HUES48 (cell line): ENCODE data around the gene KCNMA1.

ENCODE experiments used
- H3K27ac ChIP-seq: one replicate; pipeline ENCODE4 v1.7.0; 2013; ENCODE audit warnings: low read depth, low read length, inconsistent platforms
- H3K27me3 ChIP-seq: 2 replicates; pipeline ENCODE4 v1.6.1; 2013; ENCODE audit warnings: mild to moderate bottlenecking, low read length; ENCODE audit not compliant: control insufficient read depth, insufficient read depth
- H3K36me3 ChIP-seq: 2 replicates; pipeline ENCODE4 v1.6.1; 2013; ENCODE audit warnings: low read length; ENCODE audit not compliant: control insufficient read depth, insufficient read depth
- H3K4me1 ChIP-seq: 2 replicates; pipeline ENCODE4 v1.6.1; 2013; ENCODE audit warnings: mild to moderate bottlenecking, low read length; ENCODE audit not compliant: control insufficient read depth, insufficient read depth
- H3K4me3 ChIP-seq: 2 replicates; pipeline ENCODE4 v1.5.1; 2013; ENCODE audit warnings: mild to moderate bottlenecking, low read depth, low read length
- H3K9ac ChIP-seq: 2 replicates; pipeline ENCODE4 v1.6.1; 2013; ENCODE audit warnings: mild to moderate bottlenecking, low read depth, low read length, moderate library complexity
- H3K9me3 ChIP-seq: 2 replicates; pipeline ENCODE4 v1.6.1; 2013; ENCODE audit warnings: low read length; ENCODE audit not compliant: control insufficient read depth, insufficient read depth

Gene KCNMA1

DNA sequence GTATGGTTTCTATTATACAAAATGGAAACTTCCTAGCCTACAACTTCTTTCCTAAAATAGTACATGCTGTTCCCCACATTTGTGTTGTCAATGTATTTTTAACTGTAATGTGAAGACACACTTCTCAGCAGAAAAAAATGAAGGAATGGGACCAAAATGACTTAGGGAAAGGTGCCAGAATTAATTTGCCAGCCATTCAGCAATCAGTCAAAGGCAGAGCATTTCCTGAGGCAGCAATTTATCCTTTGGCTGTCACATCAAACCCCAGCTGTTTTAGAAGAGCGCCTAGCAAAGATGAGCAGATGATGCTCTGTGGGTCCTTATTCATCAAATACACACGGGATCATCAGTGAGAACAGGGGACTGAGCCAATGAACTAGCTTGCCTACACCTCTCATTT lies 592.5 kb downstream of the KCNMA1 start:
- Histone ChIP-seq H3K4me3 (no peak overlapping the region), H3K27ac (no peak overlapping the region), H3K36me3 (no peaks in the 10 kb centered on the region), H3K9me3 (no peaks in the 10 kb centered on the region), H3K9ac (no peak overlapping the region), H3K27me3 (no peaks in the 10 kb centered on the region), H3K4me1 (peaks cover 3% of the 10 kb centered on the region; the same call in 1 of the 2 replicates)

DNA sequence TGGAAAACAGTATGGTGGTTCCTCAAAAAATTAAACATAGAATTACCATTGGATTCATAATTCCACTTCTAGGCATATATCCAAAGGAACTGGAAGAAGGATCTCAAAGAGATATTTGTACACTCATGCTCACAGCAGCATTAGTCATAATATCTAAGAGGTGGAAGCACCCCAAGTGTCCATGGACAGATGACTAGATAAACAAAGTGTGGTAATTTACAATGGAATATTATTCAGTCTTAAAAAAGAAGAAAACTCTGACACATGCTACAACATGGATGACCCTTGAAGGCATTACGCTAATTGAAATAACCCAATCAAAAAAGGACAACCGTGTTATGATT lies 594.2 kb downstream of the KCNMA1 start:
- Histone ChIP-seq H3K4me3 (no peak overlapping the region), H3K27ac (no peak overlapping the region), H3K9ac (no peak overlapping the region), H3K36me3 (no peaks in the 10 kb centered on the region), H3K27me3 (no peaks in the 10 kb centered on the region), H3K4me1 (peaks cover 3% of the 10 kb centered on the region; the same call in 1 of the 2 replicates), H3K9me3 (no peaks in the 10 kb centered on the region)

DNA sequence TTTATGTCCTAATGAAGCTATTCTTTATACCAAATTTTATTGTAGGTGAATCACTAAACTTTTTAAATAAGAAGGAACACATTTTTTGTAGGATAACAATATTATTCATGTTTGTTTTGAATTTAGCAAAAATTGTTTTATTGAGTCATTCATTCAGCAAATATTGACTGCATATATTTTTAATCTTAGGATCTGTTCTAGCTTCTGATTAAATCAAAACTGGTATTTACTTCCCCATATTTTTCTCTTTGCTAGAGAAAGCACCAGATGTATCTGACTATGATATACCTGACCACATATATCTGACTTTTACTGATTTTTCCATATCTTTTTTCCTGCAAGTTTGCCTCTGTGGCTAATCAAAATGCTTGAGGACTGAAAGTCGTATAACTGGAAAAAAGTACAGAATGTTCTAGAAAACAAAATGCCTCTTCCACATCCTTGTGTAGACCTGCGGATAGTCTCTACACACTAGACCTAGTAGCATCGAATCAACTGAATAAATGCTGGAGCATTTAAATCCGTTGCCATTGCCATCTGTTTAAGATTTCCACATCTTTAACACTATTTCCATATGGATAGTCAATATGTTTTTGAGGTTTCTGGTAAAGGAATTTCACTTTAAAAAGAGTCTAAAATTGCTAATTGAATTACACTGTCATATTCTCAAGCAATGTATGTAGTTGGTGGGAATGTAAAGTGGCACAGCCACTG lies 594.7 kb downstream of the KCNMA1 start:
- H3K9me3 ChIP-seq, result no peaks in the 10 kb centered on the region
- H3K36me3 ChIP-seq, result no peaks in the 10 kb centered on the region
- H3K4me1 ChIP-seq, result peaks cover 8% of the 10 kb centered on the region; the same call in 1 of the 2 replicates
- H3K4me3 ChIP-seq, result no peak overlapping the region
- no peaks in the 10 kb centered on the region for H3K27me3 ChIP-seq
- no peak overlapping the region for H3K27ac ChIP-seq
- no peak overlapping the region for H3K9ac ChIP-seq

DNA sequence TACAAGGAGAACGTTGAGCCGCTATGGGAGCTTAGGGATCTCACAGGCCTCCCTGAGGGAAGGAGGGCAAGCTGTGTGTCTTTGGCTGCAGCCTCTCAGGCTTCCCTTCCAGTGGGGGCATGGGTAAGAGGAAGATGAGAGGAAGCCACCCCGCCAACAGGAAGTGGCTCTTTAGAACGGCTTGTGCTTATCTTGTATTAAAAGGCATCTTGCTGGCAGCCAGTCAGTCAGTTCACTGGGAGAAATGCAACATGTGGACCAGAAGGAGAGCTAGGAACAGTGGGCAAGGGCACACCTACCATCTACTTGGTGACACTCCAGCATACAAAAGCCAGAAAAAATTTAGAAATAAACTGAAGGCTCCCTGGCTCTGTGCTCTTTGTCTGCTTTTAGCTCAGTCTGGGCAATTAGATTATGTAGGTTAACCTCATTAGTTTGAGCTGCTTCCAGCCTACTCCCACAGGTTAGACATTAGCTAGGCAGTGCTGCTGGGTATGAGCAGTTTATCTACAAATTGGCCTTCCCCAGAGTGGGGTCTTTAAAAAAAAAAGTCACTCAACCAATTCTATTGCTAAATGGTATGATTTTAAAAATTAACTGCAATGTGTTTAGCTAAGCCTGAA lies 595.9 kb downstream of the KCNMA1 start:
- H3K36me3 ChIP-seq, result no peaks in the 10 kb centered on the region
- H3K27me3 ChIP-seq, result no peaks in the 10 kb centered on the region
- H3K9me3 ChIP-seq, result no peaks in the 10 kb centered on the region
- no peak overlapping the region for H3K4me3 ChIP-seq
- no peak overlapping the region for H3K27ac ChIP-seq
- no peak overlapping the region for H3K9ac ChIP-seq
- H3K4me1 ChIP-seq, result peaks cover 13% of the 10 kb centered on the region; the same call in 1 of the 2 replicates

DNA sequence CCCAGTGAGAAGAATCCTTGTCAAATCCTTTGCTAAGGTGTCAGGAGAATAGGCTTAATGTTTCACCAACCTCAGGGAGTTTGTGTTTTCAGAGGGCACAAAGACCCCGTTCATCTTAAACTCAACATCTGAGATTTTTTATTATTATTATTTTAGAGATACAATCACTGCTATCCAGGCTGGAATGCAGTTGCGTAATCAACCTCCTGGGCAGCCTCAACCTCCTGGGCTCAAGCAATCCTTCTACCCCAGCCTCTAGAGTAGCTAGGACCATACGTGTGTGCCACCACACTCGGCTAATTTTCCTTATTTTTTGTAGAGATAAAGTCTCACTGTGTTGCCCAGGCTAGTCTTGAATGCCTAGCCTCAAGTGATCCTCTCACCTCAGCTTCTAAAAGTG lies 599.2 kb downstream of the KCNMA1 start:
- H3K9ac ChIP-seq, result no peak overlapping the region
- no peak overlapping the region for H3K27ac ChIP-seq
- peaks cover 13% of the 10 kb centered on the region; the same call in 1 of the 2 replicates for H3K4me1 ChIP-seq
- H3K36me3 ChIP-seq, result no peaks in the 10 kb centered on the region
- H3K27me3 ChIP-seq, result no peaks in the 10 kb centered on the region
- H3K4me3 ChIP-seq, result no peak overlapping the region
- no peaks in the 10 kb centered on the region for H3K9me3 ChIP-seq

DNA sequence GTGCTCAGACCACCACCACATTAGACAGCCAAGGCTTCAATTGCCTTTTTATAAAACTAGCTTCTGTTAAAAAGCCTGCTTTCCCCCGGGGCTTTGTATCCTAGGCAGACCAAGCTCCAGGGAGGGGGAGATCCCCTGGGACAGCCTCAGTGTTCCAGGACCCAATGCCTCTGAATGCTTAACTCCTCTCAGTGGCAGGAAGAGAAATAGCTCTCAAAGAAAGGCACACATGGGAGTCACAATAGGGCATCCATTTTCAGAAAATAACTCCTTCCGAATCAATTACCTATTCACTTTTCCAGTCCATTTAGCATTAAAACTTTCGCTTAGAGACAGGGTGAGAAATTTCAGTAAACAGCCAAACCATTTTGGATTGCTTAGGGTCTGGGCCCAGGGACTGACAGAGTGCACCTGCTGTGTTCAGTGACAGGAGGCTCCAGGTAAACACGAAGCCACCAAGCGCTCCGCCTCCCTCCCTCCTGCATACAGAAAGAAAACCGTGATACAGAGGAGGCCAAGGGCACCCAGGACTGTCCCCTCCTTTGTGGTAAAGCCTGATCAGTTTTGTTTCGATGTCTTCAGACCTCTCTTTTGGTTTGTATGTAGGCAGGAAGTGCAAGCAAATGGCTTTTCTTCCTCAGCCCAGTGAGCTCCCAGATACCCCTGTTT lies 599.7 kb downstream of the KCNMA1 start:
- Histone ChIP-seq H3K9me3 (no peaks in the 10 kb centered on the region), H3K36me3 (no peaks in the 10 kb centered on the region), H3K9ac (no peak overlapping the region), H3K27ac (no peak overlapping the region), H3K27me3 (no peaks in the 10 kb centered on the region), H3K4me3 (no peak overlapping the region), H3K4me1 (peaks cover 13% of the 10 kb centered on the region; the same call in 1 of the 2 replicates)

DNA sequence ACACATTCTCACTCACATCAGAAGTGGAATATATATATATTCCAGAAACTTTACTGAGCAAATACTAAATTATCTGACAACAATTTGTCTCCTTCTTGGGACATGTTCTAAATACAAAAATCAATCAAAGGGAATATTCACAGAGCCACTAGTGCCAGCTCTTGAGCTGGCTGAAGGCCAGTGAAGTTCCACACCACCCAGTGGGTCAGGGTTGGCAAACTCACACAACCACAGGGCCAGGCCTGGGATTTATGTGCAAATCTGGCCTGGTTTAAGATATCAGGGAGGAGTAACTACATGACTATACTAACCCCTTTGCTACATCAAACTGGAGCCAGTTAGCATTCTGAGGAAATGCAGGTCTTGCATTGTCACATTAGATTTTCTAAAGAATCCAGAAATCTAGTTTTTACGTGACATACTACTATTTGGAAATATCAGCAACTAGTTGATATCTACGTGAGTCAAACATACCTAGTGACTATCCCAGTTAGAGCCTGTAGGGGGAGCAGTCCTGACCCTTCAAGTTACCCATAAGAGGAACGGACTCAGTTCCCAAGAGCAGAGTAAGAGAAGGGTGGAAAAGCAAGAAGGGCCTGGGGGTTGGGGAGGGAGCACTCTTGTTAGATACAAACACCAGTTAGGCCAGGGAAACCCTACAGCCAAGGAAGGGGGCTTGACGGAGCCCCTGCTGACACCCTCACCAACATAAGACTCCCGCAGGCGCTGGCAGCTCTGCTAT lies 600.4 kb downstream of the KCNMA1 start:
- no peak overlapping the region for H3K4me3 ChIP-seq
- H3K36me3 ChIP-seq, result no peaks in the 10 kb centered on the region
- no peak overlapping the region for H3K27ac ChIP-seq
- H3K9ac ChIP-seq, result no peak overlapping the region
- H3K27me3 ChIP-seq, result no peaks in the 10 kb centered on the region
- H3K4me1 ChIP-seq, result peaks cover 13% of the 10 kb centered on the region; the same call in 1 of the 2 replicates
- no peaks in the 10 kb centered on the region for H3K9me3 ChIP-seq

DNA sequence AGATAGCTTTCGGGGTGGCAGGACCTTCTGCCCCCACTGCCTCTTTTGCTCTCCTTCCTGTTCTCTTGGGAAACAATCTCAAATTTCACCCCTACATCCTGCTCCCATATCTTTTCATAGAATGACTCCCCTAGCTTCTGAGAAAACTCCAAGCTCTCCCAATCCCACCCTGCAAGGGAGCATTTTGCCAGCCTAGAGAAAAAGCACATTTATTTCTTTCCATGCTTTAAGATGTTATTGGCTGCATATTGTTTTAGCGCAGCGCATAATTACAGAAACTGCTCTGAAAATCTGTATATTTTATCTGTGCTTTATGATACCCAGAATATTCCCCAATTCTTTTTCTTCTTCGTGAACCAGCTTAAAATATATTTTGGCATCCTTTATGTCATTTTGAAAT lies 601.3 kb downstream of the KCNMA1 start:
- Histone ChIP-seq H3K9ac (no peak overlapping the region), H3K9me3 (no peaks in the 10 kb centered on the region), H3K36me3 (no peaks in the 10 kb centered on the region), H3K27ac (no peak overlapping the region), H3K27me3 (no peaks in the 10 kb centered on the region), H3K4me3 (no peak overlapping the region), H3K4me1 (peaks cover 9% of the 10 kb centered on the region; the same call in 1 of the 2 replicates)

DNA sequence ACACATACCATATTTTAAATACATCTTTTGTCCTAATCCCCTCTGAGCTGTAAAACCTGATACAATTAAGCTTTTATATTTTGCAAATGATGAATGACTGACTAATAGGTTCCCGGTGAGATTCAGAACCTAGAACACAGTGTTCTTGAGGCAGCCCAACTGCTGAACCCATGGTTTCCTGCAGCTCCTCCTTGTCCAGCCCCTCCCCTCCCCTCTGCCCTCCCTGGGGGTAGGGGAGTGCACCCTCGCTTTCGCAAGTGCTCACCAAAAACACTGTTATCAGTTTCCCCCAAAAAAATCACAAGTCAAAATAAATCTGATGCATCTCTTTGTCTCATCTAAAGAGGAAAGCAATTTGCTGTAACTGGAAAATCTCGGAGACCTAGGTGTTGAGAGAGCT lies 602.8 kb downstream of the KCNMA1 start:
- Histone ChIP-seq H3K27ac (no peak overlapping the region), H3K4me1 (peaks cover 13% of the 10 kb centered on the region; the same call in 1 of the 2 replicates), H3K27me3 (no peaks in the 10 kb centered on the region), H3K9ac (no peak overlapping the region), H3K9me3 (no peaks in the 10 kb centered on the region), H3K4me3 (no peak overlapping the region), H3K36me3 (no peaks in the 10 kb centered on the region)

DNA sequence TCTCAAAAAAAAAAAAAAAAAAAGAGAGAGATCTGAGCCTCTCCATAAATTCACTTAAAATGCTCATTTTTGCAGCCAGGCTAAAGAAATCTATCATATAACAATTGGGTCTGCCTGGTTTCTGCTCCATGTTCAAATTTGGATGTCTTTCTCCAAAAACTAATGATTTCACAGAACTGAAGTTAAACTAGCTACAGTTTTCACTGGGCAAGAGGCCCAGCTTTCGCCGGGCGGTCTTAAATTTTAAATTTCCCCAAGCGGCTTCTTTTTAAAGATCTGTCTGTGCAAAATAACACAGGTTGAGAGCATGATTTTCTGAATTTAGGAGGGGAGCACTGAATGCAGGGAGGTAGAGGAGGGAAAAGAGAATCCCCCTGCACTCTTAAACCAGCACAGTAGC lies 603.4 kb downstream of the KCNMA1 start:
- no peaks in the 10 kb centered on the region for H3K27me3 ChIP-seq
- no peaks in the 10 kb centered on the region for H3K9me3 ChIP-seq
- H3K4me3 ChIP-seq, result no peak overlapping the region

More for the DNA sequence above, 603.4 kb downstream of the KCNMA1 start:
- no peak overlapping the region for H3K27ac ChIP-seq
- H3K4me1 ChIP-seq, result peaks cover 13% of the 10 kb centered on the region; the same call in 1 of the 2 replicates
- no peak overlapping the region for H3K9ac ChIP-seq
- no peaks in the 10 kb centered on the region for H3K36me3 ChIP-seq
